RPMI7951 (cell line): ENCODE results near the gene PDK4. TPM values are rescaled to one million over a fixed set of nuclear protein-coding genes. Genes with fewer than 3 reads are reported as not detected.
A peak's percentile ranks its signal among the peaks of the same experiment; 100 is the strongest.
"Not testable (repeated sequence)": the region's sequence is repeated elsewhere in the genome, so short reads cannot be mapped to it uniquely, and the experiment has no call there.

Source experiments
- DNase-seq: peaks from one replicate; pipeline ENCODE4 v3.0.0-alpha.2; 2012; ENCODE audit warnings: low read depth
- total RNA-seq: library from RNA; depleted of rRNA; stranded (reverse); fragments of >200 nt; shearing (Covaris generic); gene quantifications from 2 replicates; pipeline ENCODE4 v1.2.3, GENCODE V29; 2014

The PDK4 gene
- total RNA-seq, 1 experiment from 2014 or later, result 2.3 TPM

- no peak for DNase-seq
These were observed 26.6 kb downstream of the PDK4 start for GRCh38 chr7:95569720-95570119.

- no peak for DNase-seq
These were observed 35.6 kb downstream of the PDK4 start for GRCh38 chr7:95560674-95561073.

- no peak for DNase-seq
These were observed 37.5 kb downstream of the PDK4 start for GRCh38 chr7:95558864-95559263.

GRCh38 chr7:95556777-95557176, 39.5 kb downstream of the PDK4 start:
- DNase-seq, result no peak

- no peak for DNase-seq
These were observed 42.4 kb downstream of the PDK4 start for GRCh38 chr7:95553939-95554338.

- not testable (repeated sequence) for DNase-seq
These were observed 44.0 kb downstream of the PDK4 start for GRCh38 chr7:95552010-95552926.

GRCh38 chr7:95550546-95550945, 45.8 kb downstream of the PDK4 start:
- no peak for DNase-seq

GRCh38 chr7:95549818-95550529, 46.3 kb downstream of the PDK4 start:
- DNase-seq, result peak; percentile 93

GRCh38 chr7:95547361-95548348, 48.7 kb downstream of the PDK4 start:
- no peak for DNase-seq

- DNase-seq, result no peak
These were observed 49.7 kb downstream of the PDK4 start for GRCh38 chr7:95546647-95547046.

GRCh38 chr7:95545673-95546072, 50.6 kb downstream of the PDK4 start:
- DNase-seq, result no peak

GRCh38 chr7:95545007-95545615, 51.2 kb downstream of the PDK4 start:
- DNase-seq, result peak; percentile 64

GRCh38 chr7:95544171-95544570, 52.1 kb downstream of the PDK4 start:
- no peak for DNase-seq

- no peak for DNase-seq
These were observed 53.0 kb downstream of the PDK4 start for GRCh38 chr7:95543312-95543711.

- no peak for DNase-seq
These were observed 56.0 kb downstream of the PDK4 start for GRCh38 chr7:95540366-95540765.

- DNase-seq, result no peak
These were observed 56.9 kb downstream of the PDK4 start for GRCh38 chr7:95539426-95539825.

- no peak for DNase-seq
These were observed 58.8 kb downstream of the PDK4 start for GRCh38 chr7:95537468-95537867.

- DNase-seq, result no peak
These were observed 59.5 kb downstream of the PDK4 start for GRCh38 chr7:95536656-95537311.

GRCh38 chr7:95535662-95536061, 60.7 kb downstream of the PDK4 start:
- DNase-seq, result no peak

GRCh38 chr7:95534796-95535195, 61.5 kb downstream of the PDK4 start:
- no peak for DNase-seq
